GM21381 (cell line): ENCODE results near the gene ZNF773.
"Not testable (repeated sequence)": the region's sequence is repeated elsewhere in the genome, so short reads cannot be mapped to it uniquely, and the experiment has no call there.

ENCODE experiments used
- ATAC-seq: cut with Tn5 transposase; IDR thresholded peaks from one replicate; pipeline ENCODE4 v1.9.1; 2021; ENCODE audit warnings: mild to moderate bottlenecking, moderate library complexity; ENCODE audit not compliant: unreplicated experiment

The ZNF773 gene

GRCh38 chr19:57499680-57500395 is at the start of gene ZNF773:
ZNF773 (plus strand) TSS chr19:57499938; CDS start chr19:57500081, 143 bp downstream.
- ATAC-seq = peak; percentile 97

DNA sequence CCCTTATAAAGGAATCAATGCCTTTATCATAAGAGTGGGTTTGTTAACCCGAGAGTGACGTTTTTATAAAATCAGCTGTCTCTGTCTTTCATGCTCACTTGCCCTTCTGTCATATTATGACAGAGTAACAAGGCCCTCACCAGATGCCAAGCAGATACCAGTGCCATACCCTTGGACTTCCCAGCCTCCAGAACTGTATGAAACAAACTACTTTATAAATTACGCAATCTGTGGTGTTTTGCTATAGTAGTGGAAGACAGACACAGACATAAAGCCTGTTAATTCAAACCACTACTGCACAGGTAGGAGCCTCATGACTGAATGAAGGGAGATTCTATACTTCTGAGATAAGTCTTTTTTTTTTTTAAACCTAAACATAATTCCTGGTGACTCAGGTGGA is 47.4 kb upstream of the ZNF773 start:
- no peak for ATAC-seq

DNA sequence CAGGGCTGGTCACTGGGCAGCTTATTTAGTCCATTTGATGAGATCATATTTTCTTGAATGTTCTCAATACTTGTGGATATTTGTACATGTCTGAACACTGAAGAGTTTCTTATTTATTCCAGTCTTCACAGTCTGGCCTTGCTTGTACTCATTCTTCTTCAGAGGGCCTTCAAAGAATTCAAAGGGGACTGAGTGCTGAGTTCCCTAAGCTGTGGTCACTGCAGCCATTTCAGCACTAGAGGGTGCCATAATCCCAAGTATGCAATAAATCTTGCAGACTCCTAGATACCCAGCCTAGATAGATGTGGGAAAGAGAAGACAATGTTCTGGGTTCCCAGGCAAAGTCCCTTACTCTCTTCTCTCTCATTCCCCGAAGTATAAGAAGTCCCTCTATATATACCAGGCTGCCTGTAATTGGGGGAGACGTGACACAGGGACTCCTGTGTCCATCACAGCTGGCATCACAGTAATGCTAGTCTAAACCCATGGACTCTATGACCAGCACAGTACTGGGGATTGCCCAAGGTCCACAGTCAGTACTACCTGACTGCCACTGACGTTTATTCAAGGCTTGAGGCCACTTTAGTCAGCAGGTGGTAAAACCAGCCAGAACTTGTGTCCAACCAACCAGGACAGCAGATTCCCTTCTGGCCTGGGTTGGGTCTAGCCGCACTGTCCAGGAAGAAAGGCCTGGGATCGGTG is 33.9 kb upstream of the ZNF773 start:
- no peak for ATAC-seq

- ATAC-seq = no peak
Measured at GRCh38 chr19:57466489-57466888, 33.2 kb upstream of the ZNF773 start.

GRCh38 chr19:57473646-57474045 is 26.1 kb upstream of the ZNF773 start:
- no peak for ATAC-seq

DNA sequence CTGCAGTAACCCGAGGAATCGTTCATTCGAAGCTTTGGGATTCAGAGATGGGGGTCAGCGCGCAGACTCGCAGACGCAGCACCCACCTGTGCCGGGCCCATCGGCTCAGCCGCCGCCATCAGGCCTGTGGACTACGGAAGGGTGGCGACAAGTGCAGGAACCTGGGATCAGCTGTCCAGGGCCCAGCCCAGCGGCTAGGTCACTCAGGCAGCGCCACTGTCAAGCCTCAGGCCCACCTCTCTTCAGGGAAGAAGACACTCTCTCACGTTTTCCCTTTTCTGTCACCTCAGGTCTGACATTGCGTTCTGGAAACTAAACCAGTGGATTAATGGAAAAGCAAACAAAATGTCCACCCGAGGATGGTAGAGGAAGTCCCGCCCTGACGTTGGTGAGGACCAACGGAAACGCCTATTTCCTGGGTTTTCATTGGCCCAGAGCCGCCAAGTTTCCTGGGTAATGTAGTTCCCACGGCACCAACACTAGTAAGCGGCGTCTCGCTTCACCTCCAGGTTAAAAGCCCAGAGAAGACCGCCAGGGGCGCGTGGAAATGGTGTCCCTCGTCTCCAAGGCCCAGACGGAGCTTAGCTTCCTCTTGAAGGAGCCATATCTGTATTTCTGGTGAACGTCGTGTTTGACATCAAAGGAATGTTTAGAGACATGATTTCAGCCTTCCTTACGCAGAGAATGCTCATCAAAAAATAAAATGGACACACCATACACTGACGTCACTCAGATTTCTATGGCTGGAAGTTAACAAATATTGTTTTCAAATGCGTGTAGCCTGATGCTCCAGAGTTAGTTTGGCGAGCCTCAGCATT is 22.3 kb upstream of the ZNF773 start, which contains the start of gene ZNF772:
Gene ZNF772, minus strand, starts transcription at position 376 of the 818 bp plus-strand sequence. Its CDS starts 257 bp downstream, at position 119.
- peak; percentile 90 for ATAC-seq

DNA sequence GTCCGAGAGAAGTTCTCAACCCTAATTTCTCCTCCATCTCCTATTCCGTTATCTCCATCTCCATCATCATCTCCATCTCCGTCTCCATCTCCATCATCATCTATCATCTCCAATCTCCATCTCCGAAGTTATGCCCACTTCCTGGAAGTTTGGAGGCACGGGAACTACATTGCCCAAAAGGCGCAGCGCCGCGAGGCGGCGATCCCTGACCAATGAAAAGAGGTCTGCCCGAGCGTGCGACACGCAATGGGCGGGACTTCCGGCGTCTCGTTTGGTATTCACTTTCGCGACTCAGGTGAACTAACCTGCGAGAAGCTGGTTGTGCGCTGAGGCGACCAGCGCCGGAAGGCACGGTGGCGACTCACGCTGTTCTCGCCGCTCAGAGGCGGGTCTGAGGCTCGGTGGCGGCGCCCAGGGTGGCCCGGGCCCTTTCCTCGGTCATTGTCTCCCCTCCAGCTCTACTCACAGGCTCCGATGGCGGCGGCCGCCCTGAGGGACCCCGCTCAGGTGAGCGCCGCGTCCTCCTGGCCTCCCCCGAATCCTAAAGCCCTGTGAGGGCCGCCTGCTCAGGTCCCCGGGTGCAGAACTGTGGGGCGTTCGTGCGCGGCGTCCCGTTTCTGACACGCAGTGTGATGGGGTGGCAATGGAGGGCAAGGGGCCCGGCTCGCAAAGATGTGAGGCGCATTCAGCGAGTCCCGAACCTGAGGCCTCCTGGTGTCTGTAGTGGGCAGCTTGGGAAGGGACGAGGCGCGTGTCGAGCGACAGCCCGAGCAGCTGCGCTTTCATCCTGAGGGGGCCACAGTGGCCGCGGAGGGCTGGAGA is 12.1 kb upstream of the ZNF773 start, which contains the start of gene ZNF419:
Gene ZNF419, plus strand, starts transcription at position 274 of the 822 bp plus-strand sequence. Its CDS starts 201 bp downstream, at position 475.
- peak; percentile 97 for ATAC-seq

DNA sequence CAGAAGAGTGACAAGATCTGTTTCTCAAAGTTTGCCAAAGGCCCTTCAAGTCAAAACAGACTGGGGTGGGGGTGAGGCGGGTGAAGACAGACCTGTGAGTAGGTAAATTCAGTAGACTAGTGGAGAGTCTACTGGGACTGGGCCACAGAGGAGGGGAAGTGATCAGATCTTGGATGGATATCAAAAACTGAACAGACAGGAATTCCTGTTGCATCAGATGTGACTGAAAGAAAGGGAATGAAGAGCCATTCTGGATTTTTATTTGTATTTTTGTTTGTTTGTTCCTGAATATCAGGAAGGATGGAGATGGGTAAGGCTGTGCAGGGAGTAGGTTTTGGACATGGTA is 11.5 kb upstream of the ZNF773 start:
- not testable (repeated sequence) for ATAC-seq

DNA sequence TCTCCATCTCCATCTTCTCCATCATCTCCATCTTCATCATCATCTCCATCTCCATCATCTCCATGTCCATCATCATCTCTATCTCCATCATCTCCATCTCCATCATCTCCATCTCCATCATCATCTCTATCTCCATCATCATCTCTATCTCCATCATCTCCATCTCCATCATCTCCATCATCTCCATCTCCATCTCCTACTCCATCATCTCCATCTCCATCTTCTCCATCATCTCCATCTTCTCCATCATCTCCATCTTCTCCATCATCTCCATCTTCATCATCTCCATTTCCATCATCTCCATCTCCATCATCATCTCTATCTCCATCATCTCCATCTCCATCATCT is 432 bp upstream of the ZNF773 start:
- ATAC-seq = not testable (repeated sequence)

DNA sequence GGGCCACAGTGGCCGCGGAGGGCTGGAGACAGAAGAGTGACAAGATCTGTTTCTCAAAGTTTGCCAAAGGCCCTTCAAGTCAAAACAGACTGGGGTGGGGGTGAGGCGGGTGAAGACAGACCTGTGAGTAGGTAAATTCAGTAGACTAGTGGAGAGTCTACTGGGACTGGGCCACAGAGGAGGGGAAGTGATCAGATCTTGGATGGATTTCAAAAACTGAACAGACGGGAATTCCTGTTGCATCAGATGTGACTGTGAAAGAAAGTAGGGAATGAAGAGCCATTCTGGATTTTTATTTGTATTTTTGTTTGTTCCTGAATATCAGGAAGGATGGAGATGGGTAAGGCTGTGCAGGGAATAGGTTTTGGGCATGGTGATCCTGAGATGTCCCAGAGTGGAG is 662 bp downstream of the ZNF773 start:
- not testable (repeated sequence) for ATAC-seq

DNA sequence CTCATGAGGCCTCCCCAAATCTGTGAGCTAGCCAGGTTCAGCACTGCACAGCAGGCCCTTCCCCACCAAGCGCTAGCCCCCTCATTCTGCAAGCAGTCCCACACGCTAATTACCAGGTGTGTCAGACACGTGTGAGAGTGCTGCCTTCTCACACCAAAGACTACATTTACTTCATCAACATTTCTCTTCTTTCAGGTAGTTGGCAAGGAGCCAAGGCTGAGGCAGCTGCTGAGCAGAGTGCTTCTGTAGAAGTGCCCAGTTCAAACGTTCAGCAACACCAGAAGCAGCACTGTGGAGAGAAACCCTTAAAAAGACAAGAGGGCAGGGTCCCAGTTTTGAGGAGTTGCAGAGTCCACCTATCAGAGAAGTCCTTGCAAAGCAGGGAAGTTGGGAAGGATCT is 6.4 kb downstream of the ZNF773 start:
- ATAC-seq = no peak

- no peak for ATAC-seq
Measured at GRCh38 chr19:57511484-57511883, 11.7 kb downstream of the ZNF773 start.

- no peak for ATAC-seq
Measured at GRCh38 chr19:57512845-57513244, 13.1 kb downstream of the ZNF773 start.

GRCh38 chr19:57515255-57515654 is 15.5 kb downstream of the ZNF773 start:
- ATAC-seq = no peak

DNA sequence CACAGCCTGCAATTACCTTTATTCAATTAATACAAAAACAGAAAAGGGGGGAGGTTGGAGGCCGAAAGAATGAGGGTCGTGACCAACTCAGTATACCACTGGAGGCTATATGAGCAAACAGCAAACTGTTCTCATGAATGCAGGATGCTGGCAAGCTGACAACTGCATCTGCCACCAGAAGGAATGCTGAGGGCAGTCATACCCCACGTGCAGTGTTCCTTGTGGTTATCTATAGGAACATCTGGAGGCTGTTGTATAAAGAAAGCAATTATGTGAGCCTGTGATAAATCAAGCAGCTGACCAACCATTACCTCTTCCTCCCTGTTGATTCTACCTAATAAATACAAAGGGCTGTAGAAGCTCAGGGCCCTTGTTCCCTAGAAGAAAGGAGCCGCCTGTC is 18.3 kb downstream of the ZNF773 start:
- not testable (repeated sequence) for ATAC-seq

GRCh38 chr19:57527136-57527881 is 27.6 kb downstream of the ZNF773 start, which contains the start of gene ZNF549:
ZNF549 (plus strand) TSS chr19:57527356; CDS start chr19:57527574, 218 bp downstream.
- ATAC-seq = peak; percentile 92

DNA sequence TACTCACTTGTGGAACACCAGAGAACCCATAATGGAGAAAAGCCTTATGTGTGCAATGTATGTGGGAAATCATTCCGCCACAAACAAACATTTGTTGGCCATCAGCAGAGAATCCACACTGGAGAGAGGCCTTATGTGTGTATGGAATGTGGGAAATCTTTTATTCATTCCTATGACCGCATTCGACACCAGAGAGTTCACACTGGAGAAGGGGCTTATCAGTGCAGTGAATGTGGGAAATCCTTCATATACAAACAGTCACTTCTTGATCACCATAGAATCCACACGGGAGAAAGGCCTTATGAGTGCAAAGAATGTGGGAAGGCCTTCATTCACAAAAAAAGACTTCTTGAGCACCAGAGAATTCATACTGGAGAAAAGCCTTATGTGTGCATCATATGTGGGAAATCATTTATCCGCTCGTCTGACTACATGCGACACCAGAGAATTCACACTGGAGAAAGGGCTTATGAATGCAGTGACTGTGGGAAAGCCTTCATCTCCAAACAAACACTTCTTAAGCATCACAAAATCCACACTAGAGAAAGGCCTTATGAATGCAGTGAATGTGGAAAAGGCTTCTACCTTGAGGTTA is 38.3 kb downstream of the ZNF773 start:
- ATAC-seq = no peak

DNA sequence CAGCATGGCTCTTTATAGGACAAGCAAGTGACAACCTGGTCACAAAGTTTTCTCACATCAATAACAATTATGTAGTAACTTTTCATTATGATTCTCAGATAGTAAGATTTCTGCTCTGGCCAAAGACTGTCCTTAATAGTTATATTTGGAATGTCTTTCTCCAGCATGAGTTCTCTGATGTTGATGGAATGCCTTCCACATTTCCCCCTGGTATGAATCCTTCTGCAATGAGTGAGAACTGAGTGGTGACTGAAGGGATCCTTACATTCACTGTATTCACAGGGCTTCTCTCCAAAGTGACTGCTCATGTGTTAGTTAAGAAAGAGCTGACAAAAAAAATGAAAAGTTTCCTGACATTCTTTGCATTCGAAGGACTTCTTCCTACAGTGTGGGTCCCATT is 46.8 kb downstream of the ZNF773 start:
- no peak for ATAC-seq

DNA sequence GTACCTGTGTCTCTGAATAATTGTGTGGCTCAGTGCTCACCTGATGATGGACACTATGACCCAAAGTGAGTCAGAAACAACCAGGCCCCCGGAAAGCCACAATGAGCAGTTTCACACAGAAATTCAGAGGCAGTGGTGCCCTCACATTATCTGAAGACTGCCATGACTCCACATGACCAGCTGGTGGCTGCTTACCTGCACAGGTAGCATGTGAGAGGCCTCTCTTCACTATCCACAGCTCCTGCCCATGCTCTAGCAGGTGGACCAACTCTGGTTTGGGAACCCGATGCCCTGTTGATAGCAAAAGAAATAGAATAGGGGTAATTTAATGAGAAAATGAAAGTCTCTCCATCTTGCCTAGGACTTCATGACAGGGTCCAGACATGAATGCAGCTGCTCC is 52.7 kb downstream of the ZNF773 start:
- no peak for ATAC-seq
